ENCODE measurements around the gene FKBP7. TPM values are rescaled to one million over a fixed set of nuclear protein-coding genes. Genes with fewer than 3 reads are reported as not detected.

Gene FKBP7
- total RNA-seq, 2 donors from 2014 or later = 20.1 to 21.8 TPM

- DNase-seq (ENCODE audit: low spot score) (no peak), ATAC-seq (ENCODE audit: insufficient number of reproducible peaks, low FRiP score, low read depth) (no peak)
- TF ChIP-seq CTCF (IDR thresholded peaks at IDR 0.05) = no peak
- no peaks in the 10 kb centered on the region for H3K36me3 ChIP-seq
- no peak overlapping the region for H3K4me3 ChIP-seq
- no peak overlapping the region for H3K27ac ChIP-seq
- no peaks in the 10 kb centered on the region for H3K4me1 ChIP-seq (ENCODE audit: control insufficient read depth in 1 of 2, low read depth in 2 of 2)
- H3K27me3 ChIP-seq (replicated peaks; ENCODE audit: insufficient read depth) = no peaks in the 10 kb centered on the region
- H3K9me3 ChIP-seq = peaks cover 5% of the 10 kb centered on the region
Observed at GRCh38 chr2:178420463-178420999, 57.9 kb downstream of the FKBP7 start.

- no peaks in the 10 kb centered on the region for H3K9me3 ChIP-seq
- no peak for TF ChIP-seq CTCF (IDR thresholded peaks at IDR 0.05)
- ATAC-seq (ENCODE audit: insufficient number of reproducible peaks, low FRiP score, low read depth) (no peak), DNase-seq (ENCODE audit: low spot score) (no peak)
- no peaks in the 10 kb centered on the region for H3K36me3 ChIP-seq
- H3K4me3 ChIP-seq = no peak overlapping the region
- H3K27ac ChIP-seq = no peak overlapping the region
- H3K27me3 ChIP-seq (replicated peaks; ENCODE audit: insufficient read depth) = no peaks in the 10 kb centered on the region
- H3K4me1 ChIP-seq (ENCODE audit: control insufficient read depth in 1 of 2, low read depth in 2 of 2) = peaks cover 5 to 7% of the 10 kb centered on the region in 2 donors
Observed at GRCh38 chr2:178419123-178419522, 59.3 kb downstream of the FKBP7 start.

GRCh38 chr2:178418426-178418825 lies 60.0 kb downstream of the FKBP7 start:
- no peak for TF ChIP-seq CTCF (IDR thresholded peaks at IDR 0.05)
- Histone ChIP-seq H3K36me3 (no peaks in the 10 kb centered on the region), H3K4me3 (no peak overlapping the region), H3K9me3 (no peaks in the 10 kb centered on the region), H3K4me1 (ENCODE audit: control insufficient read depth in 1 of 2, low read depth in 2 of 2) (peaks cover 5 to 7% of the 10 kb centered on the region in 2 donors), H3K27me3 (replicated peaks; ENCODE audit: insufficient read depth) (no peaks in the 10 kb centered on the region), H3K27ac (no peak overlapping the region)
- no peak for ATAC-seq (ENCODE audit: insufficient number of reproducible peaks, low FRiP score, low read depth)
- no peak for DNase-seq (ENCODE audit: low spot score)

- no peak for ATAC-seq (ENCODE audit: insufficient number of reproducible peaks, low FRiP score, low read depth)
- Histone ChIP-seq H3K4me1 (ENCODE audit: control insufficient read depth in 1 of 2, low read depth in 2 of 2) (peaks cover 5 to 11% of the 10 kb centered on the region in 2 donors), H3K9me3 (no peaks in the 10 kb centered on the region), H3K36me3 (no peaks in the 10 kb centered on the region), H3K27me3 (replicated peaks; ENCODE audit: insufficient read depth) (no peaks in the 10 kb centered on the region), H3K27ac (no peak overlapping the region), H3K4me3 (no peak overlapping the region)
- no peak for TF ChIP-seq CTCF (IDR thresholded peaks at IDR 0.05)
- no peak for DNase-seq (ENCODE audit: low spot score)
Observed at GRCh38 chr2:178417916-178418315, 60.5 kb downstream of the FKBP7 start.

GRCh38 chr2:178415979-178416378 lies 62.4 kb downstream of the FKBP7 start:
- ATAC-seq (ENCODE audit: insufficient number of reproducible peaks, low FRiP score, low read depth) = no peak
- no peak overlapping the region for H3K4me3 ChIP-seq
- H3K27ac ChIP-seq = no peak overlapping the region
- H3K27me3 ChIP-seq (replicated peaks; ENCODE audit: insufficient read depth) = no peaks in the 10 kb centered on the region
- H3K9me3 ChIP-seq = no peaks in the 10 kb centered on the region
- no peaks in the 10 kb centered on the region for H3K36me3 ChIP-seq
- DNase-seq (ENCODE audit: low spot score) = no peak
- no peak for TF ChIP-seq CTCF (IDR thresholded peaks at IDR 0.05)
- H3K4me1 ChIP-seq (ENCODE audit: control insufficient read depth in 1 of 2, low read depth in 2 of 2) = peaks cover 5 to 12% of the 10 kb centered on the region in 2 donors
